ENCODE results near the gene PHETA2. TPM values are rescaled to one million over a fixed set of nuclear protein-coding genes. Genes with fewer than 3 reads are reported as not detected.
"Not testable (repeated sequence)": the region's sequence is repeated elsewhere in the genome, so short reads cannot be mapped to it uniquely, and the experiment has no call there.

PHETA2 gene
- total RNA-seq, 2 donors from 2014 or later = 12.9 to 13.9 TPM

DNA sequence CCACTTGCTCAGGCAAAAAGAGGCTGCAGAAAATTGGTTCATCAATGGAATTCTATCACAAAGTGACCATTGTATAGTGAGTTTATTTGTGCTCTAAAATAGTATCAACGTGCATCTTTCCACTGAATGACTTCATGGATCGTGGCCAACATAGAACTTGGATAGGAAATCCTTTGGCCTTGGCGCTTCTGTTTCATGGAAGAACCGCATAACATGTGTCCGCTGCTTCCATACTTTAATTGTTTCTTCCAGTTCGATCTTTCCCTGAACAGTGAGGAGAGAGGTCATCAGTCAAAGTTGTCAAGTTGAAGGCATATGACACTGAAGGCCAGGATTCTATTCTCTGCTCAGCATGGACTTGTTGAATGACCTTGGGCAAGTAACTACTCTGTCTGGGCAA lies 12.0 kb downstream of the PHETA2 start:
- intact Hi-C loops (cut with DNase I, micrococcal nuclease) = no loop called here
- ATAC-seq (no peak), DNase-seq (no peak)

DNA sequence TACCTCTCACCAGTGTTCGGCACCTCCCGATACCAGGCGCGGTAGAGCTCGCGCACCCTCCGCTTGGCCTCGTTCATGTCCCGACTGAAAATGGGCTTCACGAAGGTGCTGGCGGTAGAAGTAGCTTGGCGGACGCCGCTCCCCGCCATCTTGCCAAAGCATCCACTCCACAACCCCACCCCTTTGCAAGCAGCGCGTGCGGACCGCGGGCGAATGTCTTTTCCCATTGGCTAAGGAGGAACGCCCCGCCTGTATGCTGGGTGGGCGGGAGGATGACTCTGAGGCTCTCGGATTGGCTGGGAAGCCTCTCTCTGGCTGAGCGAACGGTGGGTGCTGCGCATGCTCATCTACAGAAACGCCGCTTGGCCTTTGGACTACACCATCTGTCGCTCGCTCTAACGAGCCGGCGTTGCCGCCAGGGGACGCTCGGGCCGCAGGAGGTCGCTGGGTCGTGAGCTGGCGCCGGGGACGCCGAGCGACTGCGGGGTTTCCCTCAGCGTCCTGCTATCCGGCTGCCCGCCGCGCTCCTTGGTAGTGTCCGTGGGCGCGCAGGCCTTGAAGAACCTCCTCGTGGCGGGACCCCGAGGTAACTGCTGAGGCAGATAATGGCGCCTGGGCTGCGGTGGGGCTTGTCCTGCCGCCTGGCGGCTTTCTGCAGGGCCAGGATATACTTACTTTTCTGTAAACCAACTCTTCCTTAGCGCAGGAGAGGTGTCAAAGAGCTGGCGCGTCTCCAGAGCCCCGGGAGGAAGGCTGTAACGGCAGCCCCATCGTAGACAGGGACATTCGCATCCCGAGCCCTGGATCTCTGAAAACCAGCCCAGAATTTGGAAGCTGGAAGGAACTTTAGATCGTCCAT lies 16.8 kb downstream of the PHETA2 start, which contains the start of gene NDUFA6:
Gene NDUFA6 (minus strand): TSS at position 177 of the 859 bp plus-strand sequence. CDS start 28 bp downstream, at position 149.
- peak; percentile 98 to 99 for DNase-seq
- ATAC-seq = peak; percentile 90
- intact Hi-C loops (cut with DNase I, micrococcal nuclease) = loop anchor here in 1 of 2 donors (10.0 kb wide), 1 partner anchor 344 kb away; the partner anchor contains the start of gene NFAM1

DNA sequence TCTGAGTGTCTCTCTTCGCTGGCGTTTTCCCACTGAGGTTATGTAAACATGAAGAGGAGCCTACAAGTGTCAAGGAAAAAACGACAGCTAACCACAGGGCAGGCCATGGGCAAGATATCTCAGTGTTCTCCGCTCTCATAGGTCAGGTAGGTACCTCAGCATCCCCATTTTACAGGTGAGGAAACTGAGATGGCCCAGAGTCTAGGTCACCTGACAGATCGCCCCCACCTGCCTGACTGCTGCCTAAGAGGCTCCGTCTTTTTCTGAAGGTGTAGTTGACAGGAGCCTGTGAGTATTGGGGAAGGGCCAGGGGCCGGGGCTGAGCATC lies 17.4 kb downstream of the PHETA2 start:
- intact Hi-C loops (cut with DNase I, micrococcal nuclease) = loop anchor here in 1 of 2 donors (10.0 kb wide), 1 partner anchor 343 kb away; the partner anchor contains the start of gene NFAM1
- DNase-seq (no peak), ATAC-seq (peak; percentile 6)

DNA sequence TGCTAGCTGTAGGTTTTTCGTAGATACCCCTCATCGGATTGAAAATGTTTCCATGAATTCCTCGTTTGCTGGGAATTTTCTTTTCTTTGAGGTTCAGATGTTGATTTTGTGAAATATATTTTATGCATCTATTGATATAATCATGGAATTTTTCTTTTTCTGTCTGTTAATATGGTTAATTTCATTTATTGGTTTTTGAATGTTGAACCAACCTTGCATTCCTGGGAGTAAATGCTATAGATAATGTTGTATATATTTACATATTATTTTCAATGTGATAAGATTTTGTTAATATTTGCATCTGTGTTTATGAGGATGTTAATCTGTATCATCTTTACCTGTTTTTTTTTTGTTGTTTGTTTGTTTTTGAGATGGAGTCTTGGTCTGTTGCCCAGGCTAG lies 27.2 kb downstream of the PHETA2 start:
- ATAC-seq (no peak), DNase-seq (no peak)
- intact Hi-C loops (cut with DNase I, micrococcal nuclease) = no loop called here

DNA sequence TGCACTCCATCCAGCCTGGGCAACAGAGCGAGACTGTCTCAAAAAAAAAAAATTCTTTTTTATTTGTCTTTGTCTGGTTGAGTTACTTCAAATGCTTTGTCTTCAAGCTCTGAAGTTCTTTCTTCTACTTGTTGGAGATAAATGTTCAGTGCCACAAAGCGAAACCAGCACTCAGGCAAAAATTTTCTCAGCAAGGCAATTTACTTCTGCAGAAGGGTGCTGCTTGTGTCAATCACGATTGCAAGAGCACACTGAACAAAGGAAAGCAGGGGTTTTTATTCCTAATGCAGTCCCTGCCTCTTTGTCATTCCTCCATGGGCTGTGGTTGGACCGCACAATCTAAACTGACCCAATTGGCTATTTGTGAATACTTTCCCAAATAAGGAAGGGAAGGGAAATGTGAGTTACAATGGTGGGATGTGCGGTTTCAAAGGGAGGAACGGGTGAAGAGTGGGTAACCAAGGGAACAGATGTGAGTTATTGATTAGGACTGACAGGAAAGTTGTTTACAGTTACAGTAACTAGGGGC lies 30.3 kb downstream of the PHETA2 start:
- ATAC-seq; intact Hi-C loops (cut with DNase I, micrococcal nuclease); DNase-seq: not testable (repeated sequence)

DNA sequence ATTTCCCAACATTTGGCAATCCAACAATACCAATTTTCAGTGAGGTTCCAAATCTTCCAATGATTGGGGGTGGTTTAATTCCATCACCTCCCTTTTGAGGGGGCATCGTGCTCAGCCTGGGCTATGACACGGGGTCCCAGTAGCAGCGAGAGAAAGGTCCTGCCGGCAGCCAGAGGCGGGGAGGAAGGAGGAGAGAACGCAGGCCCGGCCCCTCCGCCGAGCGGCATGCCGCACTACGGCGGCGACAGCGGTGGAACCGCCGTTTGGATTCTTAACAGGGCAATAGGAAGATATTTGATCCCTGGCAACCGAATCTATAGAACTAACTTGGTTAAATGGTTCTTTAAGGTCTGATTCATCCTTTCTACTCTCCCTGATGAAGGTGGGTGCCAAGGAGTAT lies 34.8 kb downstream of the PHETA2 start:
- DNase-seq = no peak
- intact Hi-C loops (cut with DNase I, micrococcal nuclease) = no loop called here
- no peak for ATAC-seq

DNA sequence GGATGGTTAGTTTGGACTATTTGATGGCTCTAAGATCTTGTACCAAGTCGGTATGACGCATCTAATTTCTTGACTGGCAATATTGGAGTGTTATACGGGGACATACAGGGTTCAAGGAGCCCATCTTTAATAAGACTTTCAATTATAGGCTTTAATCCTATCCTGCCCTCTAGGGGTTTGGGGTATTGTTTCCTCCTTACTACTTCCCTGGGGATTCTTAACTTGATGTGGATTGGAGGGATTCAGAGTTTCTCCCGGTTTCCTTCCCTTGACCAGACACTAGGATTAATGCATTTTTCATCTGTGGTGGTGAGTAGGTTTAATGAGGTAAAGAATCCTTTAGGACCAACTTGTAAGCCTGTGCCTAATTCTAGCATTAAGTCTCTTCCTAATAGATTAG lies 37.8 kb downstream of the PHETA2 start:
- ATAC-seq = no peak
- no peak for DNase-seq
- intact Hi-C loops (cut with DNase I, micrococcal nuclease) = no loop called here

DNA sequence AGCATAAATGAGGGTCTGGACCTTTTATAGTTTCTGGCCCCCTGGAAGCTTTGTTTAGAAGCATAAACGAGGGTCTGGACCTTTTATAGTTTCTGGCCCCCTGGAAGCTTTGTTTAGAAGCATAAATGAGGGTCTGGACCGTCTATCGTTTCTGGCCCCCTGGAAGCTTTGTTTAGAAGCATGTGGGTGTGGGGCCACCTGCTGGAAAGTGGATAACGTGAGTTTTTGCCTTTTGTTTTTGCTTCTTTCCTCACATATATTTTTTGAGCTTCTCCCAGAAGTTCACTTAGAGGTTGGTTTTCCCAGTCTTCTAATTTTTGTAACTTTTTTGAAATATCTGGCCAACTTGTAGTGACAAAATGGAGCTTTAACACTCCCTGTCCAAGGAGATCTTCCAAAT lies 38.7 kb downstream of the PHETA2 start:
- intact Hi-C loops (cut with DNase I, micrococcal nuclease); DNase-seq; ATAC-seq: not testable (repeated sequence)

DNA sequence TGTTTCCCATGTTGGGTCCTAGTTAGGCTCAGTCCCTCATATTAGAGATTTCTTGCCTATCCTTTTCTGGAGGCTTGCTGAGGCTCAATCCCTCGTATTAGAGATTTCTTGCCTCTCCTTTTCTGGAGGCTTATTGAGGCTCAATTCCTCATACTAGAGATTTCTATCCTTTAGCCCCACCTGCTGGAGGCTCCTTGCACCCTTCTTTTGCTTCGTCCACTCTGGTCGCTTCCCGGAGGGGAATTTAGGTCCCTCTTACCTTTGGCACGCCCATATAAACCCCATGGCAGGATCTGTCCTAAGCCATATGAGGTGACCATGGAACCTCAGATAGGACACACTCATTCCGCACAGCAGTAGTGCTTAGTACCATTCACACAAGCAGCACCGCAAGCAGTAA lies 40.7 kb downstream of the PHETA2 start:
- intact Hi-C loops (cut with DNase I, micrococcal nuclease) = no loop called here
- DNase-seq (no peak), ATAC-seq (no peak)

DNA sequence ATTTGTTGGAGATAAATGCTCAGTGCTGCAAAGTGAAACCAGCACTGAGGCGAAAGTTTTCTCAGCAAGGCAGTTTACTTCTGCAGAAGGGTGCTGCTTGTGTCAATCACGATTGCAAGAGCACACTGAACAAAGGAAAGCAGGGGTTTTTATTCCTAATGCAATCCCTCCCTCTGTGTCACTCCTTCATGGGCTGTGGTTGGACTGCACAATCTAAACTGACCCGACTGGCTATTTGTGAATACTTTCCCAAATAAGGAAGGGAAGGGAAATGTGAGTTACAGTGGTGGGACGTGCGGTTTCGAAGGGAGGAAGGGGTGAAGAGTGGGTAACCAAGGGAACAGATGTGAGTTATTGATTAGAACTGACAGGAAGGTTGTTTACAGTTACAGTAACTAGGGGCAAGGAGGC lies 41.4 kb downstream of the PHETA2 start:
- intact Hi-C loops (cut with DNase I, micrococcal nuclease) = not testable (repeated sequence)

DNA sequence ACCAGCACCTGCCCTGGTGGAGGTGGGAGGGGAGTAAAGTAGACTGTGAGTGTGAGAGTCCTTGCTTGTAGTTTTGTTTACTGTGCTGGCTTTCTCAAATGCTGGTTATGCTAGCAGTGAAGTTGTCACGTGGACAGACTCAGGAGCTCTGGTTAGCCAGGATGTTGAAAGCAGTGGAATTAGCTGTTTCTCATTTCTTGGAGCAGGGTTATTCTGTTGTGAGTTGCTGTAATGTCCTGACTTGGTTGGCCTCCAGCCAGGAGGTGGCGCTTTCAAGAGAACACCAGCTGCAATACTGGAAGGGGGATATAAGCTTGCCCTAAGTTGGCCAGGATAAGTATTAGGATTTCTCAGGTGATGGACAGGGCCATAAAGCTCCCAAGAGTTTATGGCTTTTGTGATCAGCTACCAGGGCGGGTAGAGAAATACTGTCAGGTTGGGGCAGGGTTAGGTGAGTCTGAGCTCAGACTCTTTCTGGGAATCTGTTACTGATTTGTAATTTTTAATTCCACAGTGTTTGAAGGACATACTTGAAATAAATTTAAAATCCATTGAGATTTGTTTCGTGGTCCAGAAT lies 42.9 kb downstream of the PHETA2 start:
- ATAC-seq = peak; percentile 66
- intact Hi-C loops (cut with DNase I, micrococcal nuclease) = no loop called here
- peak in 1 of 2 donors; percentile 67 for DNase-seq

More for the DNA sequence above, 41.4 kb downstream of the PHETA2 start:
- not testable (repeated sequence) for DNase-seq, ATAC-seq

DNA sequence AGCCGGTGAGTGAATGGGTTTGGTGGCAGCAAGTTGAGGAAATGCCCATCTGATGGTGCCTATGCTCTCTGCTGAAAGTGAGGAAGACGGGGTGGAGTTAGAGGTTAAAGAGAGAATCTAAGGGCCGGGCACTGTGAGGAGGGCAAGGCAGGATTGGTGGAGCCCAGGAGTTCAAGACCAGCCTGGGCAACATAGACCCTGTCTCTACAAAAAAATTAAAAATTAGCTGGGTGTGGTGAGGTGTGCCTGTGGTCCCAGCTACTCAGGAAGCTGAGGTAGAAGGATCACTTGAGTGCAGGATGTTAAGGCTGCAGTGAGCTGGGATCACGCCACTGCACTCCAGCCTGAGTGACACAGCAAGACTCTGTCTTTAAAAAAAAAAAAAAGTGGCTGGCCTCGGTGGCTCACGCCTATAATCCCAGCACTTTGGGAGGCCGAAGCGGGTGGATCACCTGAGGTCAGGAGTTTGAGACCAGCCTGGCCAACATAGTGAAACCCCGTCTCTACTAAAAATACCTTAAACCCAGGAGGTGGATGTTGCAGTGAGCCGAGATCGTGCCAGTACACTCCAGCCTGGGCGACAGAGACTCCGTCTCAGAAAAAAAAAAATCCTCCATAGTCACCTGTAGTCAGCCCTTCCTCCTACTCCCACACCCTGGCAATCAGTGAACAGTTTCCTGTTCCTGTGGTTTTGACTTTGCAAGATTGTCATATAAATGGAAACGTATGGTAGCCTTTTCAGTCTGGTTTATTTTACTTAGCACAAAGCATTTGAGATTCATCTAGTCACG lies 46.4 kb downstream of the PHETA2 start:
- DNase-seq; intact Hi-C loops (cut with DNase I, micrococcal nuclease): not testable (repeated sequence)
- peak; percentile 83 for ATAC-seq

DNA sequence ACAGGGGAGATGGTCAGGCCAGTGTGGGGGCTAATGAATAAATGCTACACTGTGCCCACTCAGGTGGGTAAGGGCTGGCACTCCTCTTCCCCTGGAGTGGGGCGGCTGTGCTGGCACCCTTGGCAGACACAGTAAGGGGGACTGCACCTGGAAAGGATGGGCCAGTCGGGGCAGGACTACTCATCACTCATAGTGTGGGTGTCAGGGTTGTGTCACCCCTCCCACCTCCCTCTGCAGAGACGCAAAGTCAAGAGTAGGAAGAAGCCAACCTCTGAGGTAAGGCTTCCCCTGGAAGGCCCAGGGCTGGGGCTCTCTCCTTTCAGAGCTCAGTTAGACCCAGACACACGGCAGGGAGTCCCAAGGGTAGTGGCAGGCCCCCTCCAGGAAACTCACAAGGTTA lies 49.5 kb downstream of the PHETA2 start:
- DNase-seq; intact Hi-C loops (cut with DNase I, micrococcal nuclease); ATAC-seq: not testable (repeated sequence)

DNA sequence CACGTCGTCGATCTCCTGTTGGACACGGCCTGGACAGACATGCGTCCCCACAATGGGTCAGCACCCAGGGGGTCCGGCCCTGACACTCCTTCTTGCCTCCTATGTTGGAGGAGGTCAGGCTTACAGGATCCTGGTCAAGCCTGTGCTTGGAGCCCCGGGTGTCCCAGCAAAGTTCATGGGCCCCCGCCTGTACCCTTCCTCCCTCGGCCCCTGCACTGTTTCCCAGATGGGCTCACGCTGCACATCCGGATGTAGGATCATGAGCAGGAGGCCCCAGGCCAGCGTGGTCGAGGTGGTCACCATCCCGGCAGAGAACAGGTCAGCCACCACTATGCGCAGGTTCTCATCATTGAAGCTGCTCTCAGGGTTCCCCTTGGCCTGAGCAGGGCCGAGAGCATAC lies 53.6 kb downstream of the PHETA2 start:
- ATAC-seq (no peak), DNase-seq (no peak)
- intact Hi-C loops (cut with DNase I, micrococcal nuclease) = no loop called here

DNA sequence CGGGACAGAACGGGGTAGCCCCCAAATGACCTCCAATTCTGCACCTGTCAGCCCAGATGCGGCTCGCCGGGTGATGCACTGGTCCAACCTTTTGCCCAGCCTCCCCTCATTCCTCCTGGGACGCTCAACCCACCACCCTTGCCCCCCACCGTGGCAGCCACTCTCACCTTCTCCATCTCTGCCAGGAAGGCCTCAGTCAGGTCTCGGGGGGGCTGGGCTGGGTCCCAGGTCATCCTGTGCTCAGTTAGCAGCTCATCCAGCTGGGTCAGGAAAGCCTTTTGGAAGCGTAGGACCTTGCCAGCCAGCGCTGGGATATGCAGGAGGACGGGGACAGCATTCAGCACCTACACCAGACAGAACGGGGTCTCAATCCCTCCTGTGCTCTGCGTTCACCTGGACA lies 54.0 kb downstream of the PHETA2 start:
- DNase-seq; ATAC-seq; intact Hi-C loops (cut with DNase I, micrococcal nuclease): not testable (repeated sequence)

All from left colon (tissue), 2 donors.